Breast epithelium (tissue), 4 donors: ENCODE measurements around the gene BCL11B. TPM values are rescaled to one million over a fixed set of nuclear protein-coding genes. Genes with fewer than 3 reads are reported as not detected.
A peak's percentile ranks its signal among the peaks of the same experiment; 100 is the strongest.

Source experiments
- DNase-seq, 2 donors: peaks; one replicate each; pipeline ENCODE4 v3.0.0-alpha.2; 2019; ENCODE audit warnings: low spot score in 2 of 2
- H3K27ac ChIP-seq, 2 donors: fragments of 200-600 bp; sonication (generic) in 1 of 2; one replicate each; pipeline ENCODE4 v1.5.1; 2016 to 2019; ENCODE audit warnings: mild to moderate bottlenecking in 1 of 2
- H3K27me3 ChIP-seq, 2 donors: fragments of 200-600 bp; sonication (generic) in 1 of 2; one replicate each; pipeline versions ENCODE4 v1.5.1 to v1.6.0; 2017 to 2019; ENCODE audit warnings: control low read depth in 1 of 2, mild to moderate bottlenecking in 1 of 2
- H3K36me3 ChIP-seq: fragments of 200-600 bp; one replicate; pipeline ENCODE4 v1.5.1; 2019
- H3K4me1 ChIP-seq, 2 donors: fragments of 200-600 bp; sonication (generic); one replicate each; pipeline ENCODE4 v1.5.1; 2016 to 2019; ENCODE audit warnings: control low read depth in 1 of 2
- H3K4me3 ChIP-seq, 3 donors: fragments of 200-600 bp; sonication (generic); 1 replicate in 2 of 3; 2 replicates in 1 of 3; pipeline ENCODE4 v1.5.1; 2016 to 2019; ENCODE audit warnings: mild to moderate bottlenecking in 3 of 3, moderate library complexity in 2 of 3
- H3K9me3 ChIP-seq, 2 donors: fragments of 200-600 bp; sonication (generic) in 1 of 2; one replicate each; pipeline ENCODE4 v1.5.1; 2016 to 2019; ENCODE audit warnings: control low read depth in 1 of 2
- POLR2A ChIP-seq: fragments of 450-650 bp; IDR thresholded peaks from one replicate; pipeline ENCODE4 v1.6.1; 2016; ENCODE audit warnings: antibody characterized with exemption, mild to moderate bottlenecking, moderate library complexity
- POLR2AphosphoS5 ChIP-seq, 3 donors: sonication (generic); formaldehyde crosslinking; IDR thresholded peaks; one replicate each; pipeline ENCODE4 v1.6.1; 2017; ENCODE audit warnings: antibody characterized with exemption in 3 of 3
- intact Hi-C: fragments of 100-400 bp; cut with DNase I; formaldehyde crosslinking; loops from one replicate; pipeline ENCODE4 v1.15.1; 2023; ENCODE audit warnings: low total_unique reads
- total RNA-seq, 3 donors: library from RNA; depleted of rRNA; stranded (reverse); fragments of >200 nt; gene quantifications; one replicate each; pipeline ENCODE4 v1.1.0, GENCODE V29; 2016
- TF ChIP-seq, protein P1 (sequence below), 3 donors: fragments of 450-650 bp; IDR thresholded peaks; one replicate each; pipeline ENCODE4 v1.5.1; 2016 to 2017; ENCODE audit warnings: antibody characterized with exemption in 3 of 3, mild to moderate bottlenecking in 3 of 3, moderate library complexity in 3 of 3

BCL11B gene
- total RNA-seq, 3 donors from 2014 or later = 0.96 to 3.9 (median 2.6) TPM

DNA sequence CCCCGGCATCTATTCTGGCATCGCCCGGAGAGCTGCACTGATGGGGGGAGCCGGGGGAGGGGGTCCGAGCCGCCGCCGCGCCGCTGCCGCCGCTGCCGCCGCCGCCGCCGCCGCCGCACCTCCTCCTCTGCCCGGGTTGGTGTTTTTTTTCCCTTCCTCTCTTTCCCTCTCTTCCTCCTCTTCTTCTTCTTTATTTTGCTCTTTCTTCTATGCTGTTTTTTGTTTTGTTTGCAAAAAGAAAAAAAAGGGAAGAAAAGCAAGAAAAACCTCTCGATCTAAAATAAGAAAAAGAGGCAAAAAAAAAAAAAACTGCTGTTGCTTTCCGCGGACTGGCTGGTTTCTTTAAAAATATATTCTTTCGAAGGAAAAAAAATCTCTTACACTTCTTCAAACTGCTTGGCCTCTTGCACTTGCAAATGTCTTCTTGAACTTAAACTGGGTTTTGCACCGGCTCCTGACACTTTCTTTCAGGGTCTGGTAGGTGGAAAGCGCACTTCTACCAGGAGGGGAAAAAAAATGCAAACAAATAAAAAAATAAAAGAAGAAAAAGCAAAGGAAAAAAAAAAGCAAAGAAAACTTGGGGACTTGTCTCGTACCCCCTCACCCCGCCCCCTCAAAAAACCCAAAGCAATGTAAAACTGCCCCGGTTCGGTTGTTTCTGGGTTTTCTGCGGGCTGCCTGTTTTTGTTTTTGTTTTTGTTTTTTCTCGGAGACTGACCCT is 616 bp downstream of the BCL11B start:
- H3K4me1 ChIP-seq = peaks cover 9 to 29% of the 10 kb centered on the region in 2 donors
- intact Hi-C loops = no loop called here
- no peak for DNase-seq
- no peaks in the 10 kb centered on the region for H3K9me3 ChIP-seq
- H3K27ac ChIP-seq = peak overlapping the region; percentile 3 to 58
- peak overlapping the region; percentile 36 to 70 (median 48) for H3K4me3 ChIP-seq
- no peaks in the 10 kb centered on the region for H3K36me3 ChIP-seq
- peaks cover 14 to 70% of the 10 kb centered on the region in 2 donors for H3K27me3 ChIP-seq
- TF ChIP-seq POLR2A (no peak), POLR2AphosphoS5 (IDR thresholded peaks at IDR 0.05) (no peak)
- TF ChIP-seq, protein P1, sequence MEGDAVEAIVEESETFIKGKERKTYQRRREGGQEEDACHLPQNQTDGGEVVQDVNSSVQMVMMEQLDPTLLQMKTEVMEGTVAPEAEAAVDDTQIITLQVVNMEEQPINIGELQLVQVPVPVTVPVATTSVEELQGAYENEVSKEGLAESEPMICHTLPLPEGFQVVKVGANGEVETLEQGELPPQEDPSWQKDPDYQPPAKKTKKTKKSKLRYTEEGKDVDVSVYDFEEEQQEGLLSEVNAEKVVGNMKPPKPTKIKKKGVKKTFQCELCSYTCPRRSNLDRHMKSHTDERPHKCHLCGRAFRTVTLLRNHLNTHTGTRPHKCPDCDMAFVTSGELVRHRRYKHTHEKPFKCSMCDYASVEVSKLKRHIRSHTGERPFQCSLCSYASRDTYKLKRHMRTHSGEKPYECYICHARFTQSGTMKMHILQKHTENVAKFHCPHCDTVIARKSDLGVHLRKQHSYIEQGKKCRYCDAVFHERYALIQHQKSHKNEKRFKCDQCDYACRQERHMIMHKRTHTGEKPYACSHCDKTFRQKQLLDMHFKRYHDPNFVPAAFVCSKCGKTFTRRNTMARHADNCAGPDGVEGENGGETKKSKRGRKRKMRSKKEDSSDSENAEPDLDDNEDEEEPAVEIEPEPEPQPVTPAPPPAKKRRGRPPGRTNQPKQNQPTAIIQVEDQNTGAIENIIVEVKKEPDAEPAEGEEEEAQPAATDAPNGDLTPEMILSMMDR (IDR thresholded peaks at IDR 0.05) = no peak

DNA sequence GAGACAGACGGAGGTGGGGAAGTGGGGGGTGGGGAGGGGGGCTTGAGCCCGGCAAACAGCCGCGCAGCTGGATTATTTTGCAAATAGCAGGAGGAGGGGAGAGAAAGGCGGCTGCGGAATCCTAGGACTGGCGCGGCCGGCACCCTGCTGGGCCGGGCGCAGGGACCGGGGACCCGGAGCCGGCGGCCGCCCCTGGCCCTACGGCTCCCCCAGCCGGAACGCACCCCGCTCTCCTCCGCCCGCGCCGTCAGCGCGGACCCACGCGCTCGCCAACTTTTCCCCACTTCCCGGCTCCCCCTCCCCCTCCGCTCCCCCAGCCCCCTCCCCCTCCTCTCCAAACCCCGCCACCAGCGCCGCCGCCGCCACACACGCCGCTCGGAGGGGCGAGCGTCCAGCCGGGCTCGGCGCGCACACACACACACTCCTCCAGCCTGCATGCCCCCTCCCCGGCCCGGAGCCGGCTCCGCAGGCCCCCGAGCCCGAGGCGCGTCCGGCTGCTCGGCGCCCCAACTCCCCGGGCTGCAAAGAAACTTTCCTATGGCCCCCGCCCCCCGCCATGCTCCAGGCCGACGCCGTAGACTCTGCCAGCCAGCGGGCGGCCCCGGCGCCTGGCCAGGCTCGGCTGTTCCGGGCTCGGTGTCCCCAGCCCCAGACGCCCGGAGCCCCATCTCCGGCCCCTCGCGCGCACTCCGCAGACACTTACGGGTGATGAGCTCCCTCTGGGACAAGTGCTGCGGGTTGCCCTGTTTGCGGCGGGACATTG is 1.4 kb downstream of the BCL11B start:
- Histone ChIP-seq H3K27me3 (peaks cover 14 to 70% of the 10 kb centered on the region in 2 donors), H3K27ac (no peak overlapping the region), H3K4me1 (peaks cover 9 to 29% of the 10 kb centered on the region in 2 donors), H3K9me3 (no peaks in the 10 kb centered on the region), H3K4me3 (peak overlapping the region; percentile 36 to 70 (median 48)), H3K36me3 (no peaks in the 10 kb centered on the region)
- no peak for DNase-seq
- intact Hi-C loops = no loop called here
- TF ChIP-seq POLR2A (no peak), POLR2AphosphoS5 (IDR thresholded peaks at IDR 0.05) (no peak)

DNA sequence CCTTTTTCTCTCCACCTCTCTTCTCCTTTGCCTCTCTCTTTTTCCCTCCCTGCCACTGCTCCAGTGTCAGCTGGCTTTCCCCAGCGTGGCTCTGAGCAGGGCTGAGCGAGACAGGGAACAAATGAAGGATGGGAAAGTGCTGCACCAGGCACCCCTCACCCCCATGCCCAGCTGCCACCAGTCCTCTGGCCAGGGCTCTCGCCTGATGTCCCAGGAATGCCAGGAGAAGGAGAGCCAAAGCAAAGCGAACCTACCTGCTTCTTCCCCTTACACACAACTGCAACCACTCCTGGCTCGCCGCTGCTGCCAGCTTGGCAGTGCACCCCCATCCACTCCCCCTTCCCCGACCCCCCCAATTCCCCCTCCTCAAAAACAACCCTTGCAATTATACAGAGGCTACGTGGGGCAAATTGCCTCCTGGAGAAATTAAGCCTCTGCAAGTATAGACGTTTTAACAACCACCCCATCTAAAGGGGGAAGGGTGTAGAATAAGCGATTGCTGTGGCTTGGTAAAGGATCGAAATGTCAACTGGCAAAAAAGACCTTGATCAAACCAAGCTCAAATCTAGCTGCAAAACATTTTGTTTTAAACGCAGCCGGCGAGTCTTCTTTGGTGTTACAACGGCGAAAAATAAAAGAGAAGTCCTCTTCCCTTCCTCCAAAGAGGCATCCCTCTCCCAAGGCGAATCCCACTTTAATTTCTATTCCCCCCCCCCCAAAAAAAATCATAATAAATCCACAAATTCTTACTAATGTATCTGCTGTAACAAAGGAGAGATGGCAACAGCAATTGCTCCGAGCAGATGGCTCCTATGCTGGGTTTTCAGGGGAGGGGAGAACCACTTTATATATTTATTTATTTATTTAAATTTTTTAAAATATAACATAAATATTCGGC is 2.9 kb downstream of the BCL11B start:
- Histone ChIP-seq H3K27ac (peak overlapping the region; percentile 21 to 32), H3K27me3 (peaks cover 14 to 75% of the 10 kb centered on the region in 2 donors), H3K4me1 (peaks cover 9 to 26% of the 10 kb centered on the region in 2 donors), H3K36me3 (no peaks in the 10 kb centered on the region), H3K4me3 (peak overlapping the region in 2 of 3 donors; percentile 48 to 70), H3K9me3 (no peaks in the 10 kb centered on the region)
- TF ChIP-seq, protein P1 (IDR thresholded peaks at IDR 0.05) = no peak
- TF ChIP-seq POLR2AphosphoS5 (IDR thresholded peaks at IDR 0.05) (no peak), POLR2A (no peak)
- intact Hi-C loops = no loop called here
- no peak for DNase-seq

DNA sequence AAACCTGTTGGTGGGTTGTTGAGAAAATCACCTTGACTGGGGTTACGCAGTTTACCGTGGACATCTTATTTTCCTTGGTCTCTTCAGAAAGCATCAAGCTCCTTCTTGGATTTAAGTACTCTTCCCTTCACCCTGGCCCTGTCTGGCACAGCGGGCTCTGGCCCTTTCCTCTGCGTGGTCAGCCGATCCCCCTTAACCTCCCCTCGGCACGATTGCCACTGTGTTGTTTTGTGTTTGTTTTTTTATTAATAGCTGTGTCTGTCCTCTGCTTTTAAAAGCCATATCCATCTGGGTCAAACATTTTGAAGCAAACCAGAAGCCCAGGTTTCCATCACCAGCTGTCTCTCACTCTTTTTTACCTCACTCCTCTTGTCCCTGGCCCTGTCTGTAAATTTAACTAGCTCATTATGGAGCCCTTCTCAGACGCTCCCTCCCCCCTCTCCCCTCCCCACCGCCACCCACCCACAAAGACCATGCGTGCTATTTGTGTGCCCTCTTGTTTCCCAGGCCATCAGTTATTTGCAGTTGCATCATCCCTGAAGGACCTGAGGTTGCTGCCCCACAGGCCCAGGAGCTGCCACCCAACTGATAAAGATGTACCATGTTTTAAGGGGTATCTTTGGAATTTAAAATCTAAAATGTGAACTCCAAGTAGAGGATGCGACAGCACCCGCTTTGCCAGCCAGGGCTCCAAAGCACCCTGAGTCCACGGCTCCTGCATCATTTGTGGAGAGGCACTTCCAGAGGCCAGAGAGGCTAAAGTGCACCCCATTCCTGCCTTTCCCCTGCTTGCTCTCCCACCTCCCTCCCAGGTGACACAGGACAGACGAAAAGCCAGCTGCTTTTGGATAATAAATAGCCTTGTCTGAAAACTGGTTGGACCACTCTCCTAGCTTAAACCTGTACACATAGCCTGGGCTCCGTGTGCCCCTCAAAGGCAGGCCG is 3.9 kb downstream of the BCL11B start:
- Histone ChIP-seq H3K4me1 (peaks cover 9 to 17% of the 10 kb centered on the region in 2 donors), H3K27me3 (peaks cover 14 to 68% of the 10 kb centered on the region in 2 donors), H3K27ac (peak overlapping the region; percentile 21 to 32), H3K4me3 (peak overlapping the region in 2 of 3 donors; percentile 3 to 19), H3K36me3 (no peaks in the 10 kb centered on the region), H3K9me3 (no peaks in the 10 kb centered on the region)
- no peak for DNase-seq
- intact Hi-C loops = no loop called here
- TF ChIP-seq POLR2AphosphoS5 (IDR thresholded peaks at IDR 0.05) = no peak
- no peak for TF ChIP-seq POLR2A
- TF ChIP-seq, protein P1 (IDR thresholded peaks at IDR 0.05) = no peak
